NCI-H1436 treated with DMSO at 0.1 percent for 48 hours (cell line): ENCODE data around the gene ZG16B.

Source experiments
- DNase-seq: peaks from one replicate; lab custom pipeline; 2025; lab: John Stamatoyannopoulos, UW

The ZG16B gene

GRCh38 chr16:2845116-2845515, 15.0 kb downstream of the ZG16B start:
- DNase-seq, result no peak

GRCh38 chr16:2846511-2847310, 16.6 kb downstream of the ZG16B start:
- DNase-seq, result no peak

DNA sequence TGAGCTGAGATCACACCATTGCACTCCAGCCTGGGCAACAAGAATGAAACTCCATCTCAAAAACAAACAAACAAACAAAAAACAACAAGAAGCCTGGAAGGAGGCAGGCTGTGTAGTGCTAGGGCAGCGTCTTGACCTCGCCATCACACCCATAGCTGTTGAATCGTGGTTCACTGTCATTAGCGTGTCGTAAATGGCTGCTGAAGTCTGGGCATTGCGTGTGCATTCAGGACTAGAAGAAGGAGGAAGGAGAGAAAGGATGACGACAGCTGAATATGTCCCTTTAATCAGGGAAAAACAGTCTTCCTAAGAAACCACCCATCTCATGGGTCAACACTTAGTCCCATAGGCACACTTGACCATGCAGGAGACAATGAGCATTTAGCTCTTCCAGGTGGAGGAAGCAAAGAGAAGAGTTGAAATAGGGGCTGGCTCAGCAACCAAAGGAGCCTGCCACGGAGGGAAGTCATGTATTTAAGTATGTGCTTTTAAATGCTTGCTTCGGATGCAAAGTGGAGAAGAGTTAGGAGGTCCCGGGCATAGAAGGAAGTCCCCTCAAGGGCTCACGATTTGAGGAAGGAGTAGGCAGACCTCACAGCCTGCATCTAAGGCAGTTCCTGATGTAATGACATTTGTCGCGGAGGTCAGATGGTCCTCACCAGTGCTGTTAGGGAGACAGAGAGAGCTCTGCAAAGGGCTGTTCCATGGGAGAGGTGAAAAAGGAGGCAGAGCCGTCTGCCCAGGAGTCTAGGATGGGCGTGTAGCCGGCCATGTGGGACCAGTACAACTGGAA, 19.0 kb downstream of the ZG16B start:
- DNase-seq, result no peak

- DNase-seq, result no peak
These were observed 22.1 kb downstream of the ZG16B start for GRCh38 chr16:2852003-2852730.

GRCh38 chr16:2852731-2853507, 22.8 kb downstream of the ZG16B start:
- no peak for DNase-seq

GRCh38 chr16:2853531-2854073, 23.5 kb downstream of the ZG16B start:
- DNase-seq, result no peak

DNA sequence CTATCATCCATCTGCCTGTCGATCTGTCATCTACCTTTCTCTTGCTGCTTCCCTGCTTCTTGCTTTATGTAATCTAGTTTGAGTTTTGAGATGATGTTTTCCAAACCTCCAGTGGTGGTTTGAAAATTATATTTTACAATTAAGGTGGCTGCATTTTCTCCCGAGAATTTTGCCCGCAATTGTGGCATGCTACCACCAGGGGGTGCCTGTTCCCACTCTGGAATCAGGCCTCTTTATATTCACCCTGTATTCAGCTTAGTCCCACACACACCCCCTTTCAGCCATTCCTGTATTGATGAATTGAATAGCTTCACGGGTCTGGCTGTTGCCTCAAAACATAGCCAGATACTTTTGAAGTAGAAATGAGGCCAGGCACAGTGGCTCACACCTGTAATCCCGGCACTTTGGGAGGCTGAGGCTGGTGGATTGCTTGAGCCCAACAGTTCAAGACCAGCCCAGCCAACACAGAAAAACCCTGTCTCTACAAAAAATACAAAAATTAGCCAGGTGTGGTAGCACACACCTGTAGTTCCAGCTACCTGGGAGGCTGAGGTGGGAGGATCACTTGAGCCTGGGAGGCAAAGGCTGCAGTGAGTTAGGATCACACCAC, 24.7 kb downstream of the ZG16B start:
- DNase-seq, result no peak

DNA sequence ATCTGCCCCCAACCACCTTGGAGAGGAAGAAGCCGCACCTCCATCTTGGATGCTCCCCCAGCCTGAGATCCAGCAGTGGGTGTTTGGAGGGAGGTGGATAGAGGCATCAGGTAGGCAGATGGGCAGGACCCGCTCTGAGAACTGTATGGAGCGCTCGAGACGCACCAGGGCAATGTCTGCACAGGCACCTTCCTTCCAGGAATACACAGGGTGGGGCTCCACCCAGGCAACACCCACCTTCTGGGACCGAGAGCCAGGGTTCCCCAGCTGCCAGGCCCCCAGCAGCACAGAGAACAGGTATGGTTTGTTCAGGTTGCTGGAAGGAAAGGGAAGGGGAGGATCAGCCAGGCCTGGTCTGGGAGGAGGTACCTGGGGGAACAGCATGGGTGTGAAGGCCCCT, 25.4 kb downstream of the ZG16B start:
- DNase-seq, result no peak

DNA sequence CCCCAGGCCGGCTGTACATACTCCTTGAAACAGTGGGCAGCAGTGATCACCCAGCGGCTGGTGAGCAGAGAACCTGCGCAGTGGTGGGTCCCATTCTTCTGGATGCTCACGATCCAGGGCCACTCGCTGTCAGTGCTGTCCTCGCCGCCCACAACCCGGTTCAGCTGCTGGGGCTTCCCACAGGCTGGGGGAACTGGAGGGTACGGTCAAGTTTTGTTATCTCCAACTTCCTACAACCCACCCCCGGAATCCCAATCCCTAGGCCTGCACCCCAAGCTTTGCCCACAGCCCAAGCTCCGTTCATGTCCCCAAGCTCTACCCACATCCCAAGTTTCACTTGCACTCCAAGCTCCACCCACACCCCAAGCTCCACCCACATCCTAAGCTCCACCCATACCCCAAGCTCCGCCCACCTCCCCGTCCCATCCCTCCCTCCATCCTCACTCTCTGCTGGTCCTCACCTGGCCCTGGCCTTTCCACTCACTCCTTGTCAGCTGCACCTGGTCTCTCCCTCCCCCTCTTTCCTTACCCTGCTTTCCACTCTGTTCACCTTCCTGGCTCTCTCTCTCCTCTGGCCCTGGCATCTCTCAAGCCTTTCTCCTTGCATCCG, 26.1 kb downstream of the ZG16B start:
- DNase-seq, result no peak

DNA sequence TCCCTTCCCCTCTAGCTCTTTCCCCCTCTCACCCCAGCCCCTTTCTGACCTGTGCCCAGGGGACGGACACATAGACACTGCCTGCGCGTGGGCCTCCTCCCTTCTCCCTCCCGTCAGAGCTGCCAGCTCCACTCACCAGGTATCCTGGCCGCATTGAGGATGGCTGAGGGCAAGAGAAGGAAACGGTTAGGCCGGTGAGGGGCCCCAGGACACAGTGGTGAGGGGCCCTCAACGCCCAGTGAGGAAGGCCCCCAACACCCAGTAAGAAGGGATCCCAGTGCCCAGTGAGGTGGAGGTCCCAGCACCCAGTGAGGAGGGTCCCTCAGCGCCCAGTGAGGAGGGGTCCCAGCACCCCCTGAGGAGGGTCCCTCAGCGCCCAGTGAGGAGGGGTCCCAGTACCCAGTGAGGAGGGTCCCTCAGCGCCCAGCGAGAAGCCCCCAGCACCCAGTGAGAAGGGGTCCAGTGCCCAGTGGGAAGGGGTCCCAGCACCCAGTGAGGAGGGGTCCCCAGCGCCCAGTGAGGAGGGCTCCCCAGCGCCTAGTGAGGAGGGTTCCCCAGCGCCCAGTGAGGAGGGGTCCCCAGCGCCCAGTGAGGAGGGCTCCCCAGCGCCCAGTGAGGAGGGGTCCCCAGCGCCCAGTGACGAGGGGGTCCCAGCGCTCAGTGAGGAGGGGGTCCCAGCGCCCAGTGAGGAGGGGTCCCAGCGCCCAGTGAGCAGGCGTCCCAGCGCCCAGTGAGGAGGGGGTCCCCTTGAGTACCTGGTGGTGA, 26.8 kb downstream of the ZG16B start:
- no peak for DNase-seq

DNA sequence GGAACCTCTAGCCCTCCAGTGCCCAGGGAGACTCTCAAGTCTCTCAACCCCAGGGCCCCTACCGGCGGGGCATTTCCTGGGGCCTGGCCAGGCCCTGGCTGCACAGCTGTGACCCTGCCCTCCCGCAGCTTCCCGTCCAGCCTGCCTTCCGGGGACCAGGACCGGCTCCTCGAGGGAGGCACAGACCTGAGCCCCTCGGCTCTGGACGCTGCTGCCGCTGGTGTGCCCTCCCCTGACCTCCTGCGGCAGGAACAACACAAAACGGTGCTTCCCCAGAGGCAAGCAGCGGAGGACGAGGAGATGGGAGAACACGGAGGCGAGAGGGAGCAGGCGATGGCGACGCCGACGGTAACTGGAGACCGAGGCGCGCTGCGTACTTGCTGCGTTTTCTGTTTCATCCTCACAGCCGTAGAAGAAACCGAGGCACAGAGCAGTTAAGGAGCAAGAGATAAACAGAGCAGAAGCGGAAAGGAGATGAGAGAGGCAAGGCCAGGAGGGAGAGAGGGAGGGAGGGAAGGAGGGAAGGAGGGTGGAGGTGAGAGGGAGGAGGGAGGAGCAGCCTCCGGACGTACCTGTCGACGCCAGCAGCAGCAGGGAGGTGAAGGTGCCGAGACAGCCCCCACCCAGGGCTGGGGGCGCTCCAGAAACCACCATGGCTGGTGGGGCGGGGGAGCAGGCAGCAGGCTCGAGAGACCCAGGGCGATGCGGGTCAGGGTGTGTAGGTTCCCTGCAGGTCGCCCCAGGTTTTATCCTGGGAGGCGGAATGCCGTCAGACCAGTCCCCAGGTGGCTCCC, 27.5 kb downstream of the ZG16B start, which contains the start of gene PRSS22:
Gene PRSS22, minus strand, starts transcription at position 720 of the 794 bp plus-strand sequence. Its CDS starts 66 bp downstream, at position 654.
- DNase-seq, result no peak

- DNase-seq, result no peak
These were observed 28.3 kb downstream of the ZG16B start for GRCh38 chr16:2858245-2859025.

DNA sequence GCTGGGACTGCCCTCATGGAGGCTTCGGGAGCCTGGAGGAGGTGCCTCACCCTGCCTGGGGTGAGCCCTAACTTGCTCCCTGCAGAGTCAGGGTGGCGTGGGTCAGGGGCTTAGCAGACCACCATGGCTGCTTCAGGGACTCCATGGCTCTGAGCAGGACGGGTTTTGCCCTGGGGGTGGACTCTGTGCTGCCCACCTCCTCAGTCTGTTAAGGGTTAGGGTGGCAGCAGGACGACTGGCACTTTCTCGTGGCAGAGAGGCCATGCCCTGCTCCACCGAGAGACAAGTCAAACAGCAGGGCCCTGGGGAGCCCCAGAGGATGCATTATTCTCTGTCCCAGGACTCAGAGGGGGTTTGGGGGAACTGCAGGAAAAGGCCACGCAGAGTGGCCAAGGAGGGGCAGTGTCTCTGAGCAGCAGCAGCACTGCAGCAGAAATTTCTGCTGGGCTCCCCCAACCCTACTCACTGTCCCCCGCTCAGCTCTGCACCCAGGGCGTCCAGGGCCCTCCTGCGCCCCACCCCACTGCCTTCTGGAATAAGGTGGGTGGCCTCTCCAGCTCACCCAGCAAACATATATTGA, 29.7 kb downstream of the ZG16B start:
- no peak for DNase-seq

DNA sequence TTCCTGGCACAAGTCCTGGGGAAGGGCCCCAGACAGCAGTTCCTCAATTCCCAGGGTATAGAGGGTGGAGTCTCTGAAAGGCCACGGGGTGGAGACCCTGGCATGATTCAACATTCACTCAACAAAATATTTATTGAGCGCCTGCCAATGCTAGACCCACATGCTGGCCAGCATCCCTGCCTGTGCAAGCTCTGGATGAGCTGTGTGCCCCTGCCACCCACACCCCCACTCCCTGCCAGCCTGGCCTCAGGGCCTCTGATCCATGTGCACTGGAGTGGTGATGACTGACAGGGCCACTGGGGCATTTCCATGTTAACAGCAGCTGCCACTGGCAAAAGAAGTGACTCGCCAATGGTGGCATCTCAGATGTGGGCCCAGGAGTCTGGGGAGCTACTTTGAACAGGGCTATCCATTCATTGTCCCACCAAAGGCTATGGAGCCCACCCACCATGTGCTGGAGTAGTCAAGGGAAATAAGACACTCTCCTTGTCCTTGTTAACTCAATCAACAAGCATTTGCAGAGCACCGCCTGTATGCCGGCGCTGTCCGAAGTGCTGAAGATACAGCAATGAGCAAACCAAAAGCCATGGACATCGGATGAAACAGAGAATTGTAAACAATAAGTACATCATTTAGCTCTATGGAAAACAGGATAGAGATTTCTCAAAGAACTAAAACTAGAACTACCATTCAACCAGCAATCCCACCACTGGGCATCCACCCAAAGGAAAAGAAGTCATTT, 30.9 kb downstream of the ZG16B start:
- DNase-seq, result no peak

DNA sequence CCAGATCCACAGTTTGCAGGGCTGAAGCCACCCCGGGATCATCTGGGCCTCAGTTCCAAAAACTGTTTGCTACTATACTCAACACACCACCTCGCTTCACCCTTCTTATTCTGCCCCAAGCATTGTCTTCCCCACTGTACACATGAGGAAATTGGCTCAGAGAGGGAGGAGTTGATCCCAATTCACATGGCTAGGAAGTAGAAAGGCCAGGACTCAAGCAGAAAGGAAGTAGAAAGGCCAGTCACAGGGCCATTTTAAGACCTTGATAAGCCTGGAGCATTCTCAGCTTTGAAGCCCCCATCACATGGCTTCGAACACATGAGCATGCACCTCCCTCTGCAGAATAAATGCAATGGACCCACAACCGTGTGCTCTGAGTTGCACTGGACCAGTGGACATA, 35.5 kb downstream of the ZG16B start:
- DNase-seq, result no peak

- DNase-seq, result no peak
These were observed 36.3 kb downstream of the ZG16B start for GRCh38 chr16:2866431-2866830.

- DNase-seq, result no peak
These were observed 37.5 kb downstream of the ZG16B start for GRCh38 chr16:2867661-2867986.
